ENCODE data around the gene PNKD. TPM values are rescaled to one million over a fixed set of nuclear protein-coding genes. Genes with fewer than 3 reads are reported as not detected.

Gene PNKD

DNA sequence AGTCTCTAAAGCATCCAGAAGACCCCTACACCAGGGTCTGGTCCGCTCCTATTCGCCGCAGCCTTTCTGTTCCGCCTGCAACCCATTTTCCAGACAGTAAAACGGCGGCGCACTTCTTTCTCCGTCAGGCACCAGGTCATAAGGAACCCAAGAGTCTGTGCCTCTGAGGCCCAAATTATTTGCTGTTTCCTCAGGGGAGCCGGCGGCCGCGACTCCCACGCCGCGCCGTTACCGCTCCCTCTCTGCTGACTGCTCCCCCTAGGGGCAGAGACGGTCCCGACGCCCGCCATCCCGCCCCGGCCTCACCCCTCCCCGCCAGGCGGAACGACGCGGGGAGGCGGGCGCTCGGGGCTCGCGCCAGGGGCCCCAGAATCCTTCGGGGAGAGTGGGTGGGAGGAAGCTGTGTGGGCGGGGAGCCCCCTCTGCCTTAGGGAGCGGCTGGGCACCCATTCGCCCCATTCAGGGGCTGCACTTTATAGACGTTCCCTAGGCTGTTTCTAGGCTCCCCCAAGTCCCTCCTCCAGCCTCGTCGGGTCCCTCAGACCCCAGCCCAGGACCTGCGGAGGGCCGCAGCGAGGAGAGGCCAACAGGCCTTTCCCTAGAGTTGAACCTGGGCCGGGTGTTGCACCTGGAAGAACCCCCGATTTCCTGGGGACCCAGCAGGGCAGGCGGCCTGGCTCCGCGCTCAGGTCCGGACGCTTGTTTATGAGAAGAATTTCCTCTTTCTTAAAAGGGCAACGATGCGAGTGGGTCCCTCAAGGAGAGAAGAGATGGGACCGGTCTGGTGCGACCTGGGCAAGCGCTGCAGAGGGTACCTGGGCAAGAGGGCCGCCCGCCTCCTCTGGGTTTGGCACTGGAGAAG, 125.7 kb downstream of the PNKD start:
- peak overlapping the region; percentile 37 for H3K4me3 ChIP-seq (replicated peaks; ENCODE audit: insufficient read depth, low read length)
- peak; percentile 95 to 97 for DNase-seq (ENCODE audit: low read depth in 1 of 2, low spot score in 1 of 2)
- peak overlapping the region; percentile 100 for H3K27ac ChIP-seq (replicated peaks)
- TF ChIP-seq GABPA (IDR thresholded peaks at IDR 0.05; ENCODE audit: low read depth) (no peak), CTCF (IDR thresholded peaks at IDR 0.05; ENCODE audit: insufficient read depth, low read length) (peak; percentile 36), SPI1 (IDR thresholded peaks at IDR 0.05; ENCODE audit: borderline replicate concordance, low read depth) (peak; percentile 16; the same call in 1 of the 2 replicates), POLR2AphosphoS5 (IDR thresholded peaks at IDR 0.05; ENCODE audit: low read depth) (peak; percentile 48; the same call in 1 of the 2 replicates), REST (IDR thresholded peaks at IDR 0.05; ENCODE audit: insufficient replicate concordance, low read depth) (peak; percentile 35)
- no peaks in the 10 kb centered on the region for H3K27me3 ChIP-seq (ENCODE audit: insufficient read depth, poor library complexity, severe bottlenecking)

Small RNA genes lying within 50 kb of the gene (microRNA-seq; reads per million reads assigned to microRNA genes)
- gene MIR6513 (3.6 reads per million, percentile 8 among the genes with 10 or more reads in this experiment), gene MIR6810 (not detected)
